Gastrocnemius medialis (tissue), 4 donors: ENCODE results near the gene TSPAN2.

Source experiments
- CTCF ChIP-seq, 5 experiments: fragments of 450-650 bp in 3 of 5; fragments of 200-600 bp in 2 of 5; sonication (generic) in 2 of 5; IDR thresholded peaks in 4 of 5; conservative IDR thresholded peaks in 1 of 5; 1 replicate in 4 of 5; 2 replicates in 1 of 5; pipeline ENCODE4 v1.5.1; 2016 to 2019; ENCODE audit warnings: antibody characterized with exemption in 5 of 5, mild to moderate bottlenecking in 3 of 5, moderate library complexity in 3 of 5
- POLR2A ChIP-seq, 2 donors: fragments of 450-650 bp; IDR thresholded peaks; one replicate each; pipeline ENCODE4 v1.6.1; 2017; ENCODE audit warnings: antibody characterized with exemption in 2 of 2, mild to moderate bottlenecking in 2 of 2, moderate library complexity in 2 of 2

- TF ChIP-seq CTCF (IDR thresholded peaks at IDR 0.05 in 4 of 5, conservative IDR thresholded peaks at IDR 0.05 in 1 of 5) (no peak), POLR2A (IDR thresholded peaks at IDR 0.05) (no peak)
Measured at GRCh38 chr1:115023593-115023992, 65.7 kb downstream of the TSPAN2 start.
